ENCODE measurements around the gene SPSB3. TPM values are rescaled to one million over a fixed set of nuclear protein-coding genes. Genes with fewer than 3 reads are reported as not detected.

Gene SPSB3
- total and polyA plus RNA-seq, 2 experiments from 2014 or later = 27.1 to 34.7 TPM

DNA sequence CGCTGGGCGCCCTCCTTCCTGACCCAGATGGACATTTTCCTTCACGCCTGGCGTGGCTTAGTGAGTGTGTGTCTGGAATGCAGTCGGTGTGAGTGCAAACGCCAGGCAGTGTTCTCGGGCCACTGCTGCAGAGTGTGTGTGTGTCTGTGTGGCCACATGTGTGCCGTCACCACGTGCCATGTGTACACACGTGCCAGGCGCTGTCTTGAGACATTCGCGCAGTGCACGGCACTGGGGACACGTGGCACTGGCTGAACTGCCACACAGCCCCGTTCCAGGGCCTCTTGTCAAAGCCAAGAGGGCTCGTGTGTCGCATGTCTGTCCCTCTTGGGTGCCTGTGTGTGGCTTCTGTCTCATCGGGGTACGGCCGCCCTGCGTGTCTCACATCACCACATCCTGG lies 47.6 kb downstream of the SPSB3 start:
- DNase-seq (ENCODE audit: low spot score) = no peak
- Mint-ChIP-seq H3K4me1 (no peaks in the 10 kb centered on the region), H3K4me3 (no peak overlapping the region), H3K27ac (peak overlapping the region; percentile 40; the same call in 1 of the 2 replicates), H3K36me3 (ENCODE audit: low read depth) (peaks cover 19% of the 10 kb centered on the region), H3K9me3 (peaks cover 3% of the 10 kb centered on the region; the same call in 1 of the 3 replicates), H3K27me3 (ENCODE audit: insufficient read depth, low read depth, poor library complexity) (peaks cover 8% of the 10 kb centered on the region)
- Histone ChIP-seq H3K79me2 (replicated peaks; ENCODE audit: insufficient read depth) (no peaks in the 10 kb centered on the region), H3K27ac (ENCODE audit: low read depth) (no peak overlapping the region), H3F3A (replicated peaks; ENCODE audit: low read depth) (peaks cover 42% of the 10 kb centered on the region), H3K4me3 (no peak overlapping the region), H3K36me3 (ENCODE audit: insufficient read depth) (no peaks in the 10 kb centered on the region), H2AFZ (no peak overlapping the region), H4K20me1 (replicated peaks; ENCODE audit: insufficient read depth) (no peaks in the 10 kb centered on the region), H3K4me1 (ENCODE audit: insufficient read depth) (no peaks in the 10 kb centered on the region), H3K4me2 (no peak overlapping the region), H3K27me3 (ENCODE audit: insufficient read depth) (no peaks in the 10 kb centered on the region), H3K9me2 (ENCODE audit: insufficient read depth) (no peaks in the 10 kb centered on the region)
- ATAC-seq = no peak
- TF ChIP-seq ZNF331 (CRISPR knock-in tag; IDR thresholded peaks at IDR 0.05; ENCODE audit: low read depth) (no peak), NANOG (IDR thresholded peaks at IDR 0.05; ENCODE audit: borderline replicate concordance) (no peak), POLR2AphosphoS5 (IDR thresholded peaks at IDR 0.05; ENCODE audit: low read depth) (no peak), JUNB (IDR thresholded peaks at IDR 0.05; ENCODE audit: unreplicated experiment) (no peak), EZH2 (IDR thresholded peaks at IDR 0.05; ENCODE audit: low read depth, unreplicated experiment) (no peak)
- TF ChIP-seq, protein P1, sequence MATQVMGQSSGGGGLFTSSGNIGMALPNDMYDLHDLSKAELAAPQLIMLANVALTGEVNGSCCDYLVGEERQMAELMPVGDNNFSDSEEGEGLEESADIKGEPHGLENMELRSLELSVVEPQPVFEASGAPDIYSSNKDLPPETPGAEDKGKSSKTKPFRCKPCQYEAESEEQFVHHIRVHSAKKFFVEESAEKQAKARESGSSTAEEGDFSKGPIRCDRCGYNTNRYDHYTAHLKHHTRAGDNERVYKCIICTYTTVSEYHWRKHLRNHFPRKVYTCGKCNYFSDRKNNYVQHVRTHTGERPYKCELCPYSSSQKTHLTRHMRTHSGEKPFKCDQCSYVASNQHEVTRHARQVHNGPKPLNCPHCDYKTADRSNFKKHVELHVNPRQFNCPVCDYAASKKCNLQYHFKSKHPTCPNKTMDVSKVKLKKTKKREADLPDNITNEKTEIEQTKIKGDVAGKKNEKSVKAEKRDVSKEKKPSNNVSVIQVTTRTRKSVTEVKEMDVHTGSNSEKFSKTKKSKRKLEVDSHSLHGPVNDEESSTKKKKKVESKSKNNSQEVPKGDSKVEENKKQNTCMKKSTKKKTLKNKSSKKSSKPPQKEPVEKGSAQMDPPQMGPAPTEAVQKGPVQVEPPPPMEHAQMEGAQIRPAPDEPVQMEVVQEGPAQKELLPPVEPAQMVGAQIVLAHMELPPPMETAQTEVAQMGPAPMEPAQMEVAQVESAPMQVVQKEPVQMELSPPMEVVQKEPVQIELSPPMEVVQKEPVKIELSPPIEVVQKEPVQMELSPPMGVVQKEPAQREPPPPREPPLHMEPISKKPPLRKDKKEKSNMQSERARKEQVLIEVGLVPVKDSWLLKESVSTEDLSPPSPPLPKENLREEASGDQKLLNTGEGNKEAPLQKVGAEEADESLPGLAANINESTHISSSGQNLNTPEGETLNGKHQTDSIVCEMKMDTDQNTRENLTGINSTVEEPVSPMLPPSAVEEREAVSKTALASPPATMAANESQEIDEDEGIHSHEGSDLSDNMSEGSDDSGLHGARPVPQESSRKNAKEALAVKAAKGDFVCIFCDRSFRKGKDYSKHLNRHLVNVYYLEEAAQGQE (IDR thresholded peaks at IDR 0.05; ENCODE audit: unreplicated experiment) = no peak
- TF ChIP-seq, protein P2, sequence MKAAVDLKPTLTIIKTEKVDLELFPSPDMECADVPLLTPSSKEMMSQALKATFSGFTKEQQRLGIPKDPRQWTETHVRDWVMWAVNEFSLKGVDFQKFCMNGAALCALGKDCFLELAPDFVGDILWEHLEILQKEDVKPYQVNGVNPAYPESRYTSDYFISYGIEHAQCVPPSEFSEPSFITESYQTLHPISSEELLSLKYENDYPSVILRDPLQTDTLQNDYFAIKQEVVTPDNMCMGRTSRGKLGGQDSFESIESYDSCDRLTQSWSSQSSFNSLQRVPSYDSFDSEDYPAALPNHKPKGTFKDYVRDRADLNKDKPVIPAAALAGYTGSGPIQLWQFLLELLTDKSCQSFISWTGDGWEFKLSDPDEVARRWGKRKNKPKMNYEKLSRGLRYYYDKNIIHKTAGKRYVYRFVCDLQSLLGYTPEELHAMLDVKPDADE (IDR thresholded peaks at IDR 0.05) = no peak

DNA sequence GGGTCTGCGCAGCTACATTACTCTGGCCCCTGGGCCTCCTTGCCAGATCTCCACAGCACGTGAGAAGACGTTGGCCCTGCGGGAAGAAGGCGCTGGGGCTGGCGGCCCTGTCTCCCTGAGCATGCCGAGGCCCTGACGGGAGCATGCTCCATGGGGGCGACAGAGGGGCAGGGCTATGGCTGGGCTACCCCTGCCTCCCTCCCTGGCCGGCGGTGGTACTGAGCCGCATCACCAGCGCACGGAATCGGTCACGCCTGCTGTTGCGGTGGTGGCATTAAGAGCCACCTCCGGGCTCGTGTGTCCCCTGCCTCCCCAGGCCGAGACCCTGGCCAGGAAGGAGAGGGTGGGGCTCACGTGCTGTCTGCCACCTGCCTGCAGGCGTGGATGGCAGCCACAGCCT lies 48.2 kb downstream of the SPSB3 start:
- peaks cover 19% of the 10 kb centered on the region for H3K36me3 Mint-ChIP-seq (ENCODE audit: low read depth)
- no peaks in the 10 kb centered on the region for H3K36me3 ChIP-seq (ENCODE audit: insufficient read depth)
- peaks cover 35% of the 10 kb centered on the region for H3F3A ChIP-seq (replicated peaks; ENCODE audit: low read depth)
- H3K9me2 ChIP-seq (ENCODE audit: insufficient read depth) = no peaks in the 10 kb centered on the region
- H4K20me1 ChIP-seq (replicated peaks; ENCODE audit: insufficient read depth) = no peaks in the 10 kb centered on the region
- H3K4me2 ChIP-seq = no peak overlapping the region
- H3K27me3 Mint-ChIP-seq (ENCODE audit: insufficient read depth, low read depth, poor library complexity) = peaks cover 8% of the 10 kb centered on the region
- H3K4me1 ChIP-seq (ENCODE audit: insufficient read depth) = no peaks in the 10 kb centered on the region
- H3K4me1 Mint-ChIP-seq = no peaks in the 10 kb centered on the region
- H2AFZ ChIP-seq = no peak overlapping the region
- H3K79me2 ChIP-seq (replicated peaks; ENCODE audit: insufficient read depth) = no peaks in the 10 kb centered on the region
- H3K27ac Mint-ChIP-seq = no peak overlapping the region
- no peak overlapping the region for H3K4me3 ChIP-seq
- no peak overlapping the region for H3K4me3 Mint-ChIP-seq
- no peak overlapping the region for H3K27ac ChIP-seq (ENCODE audit: low read depth)
- no peaks in the 10 kb centered on the region for H3K27me3 ChIP-seq (ENCODE audit: insufficient read depth)
- DNase-seq (ENCODE audit: low spot score) (no peak), ATAC-seq (no peak)
- peaks cover 3% of the 10 kb centered on the region; the same call in 1 of the 3 replicates for H3K9me3 Mint-ChIP-seq
- TF ChIP-seq JUNB (IDR thresholded peaks at IDR 0.05; ENCODE audit: unreplicated experiment) = no peak
- TF ChIP-seq, protein P3, sequence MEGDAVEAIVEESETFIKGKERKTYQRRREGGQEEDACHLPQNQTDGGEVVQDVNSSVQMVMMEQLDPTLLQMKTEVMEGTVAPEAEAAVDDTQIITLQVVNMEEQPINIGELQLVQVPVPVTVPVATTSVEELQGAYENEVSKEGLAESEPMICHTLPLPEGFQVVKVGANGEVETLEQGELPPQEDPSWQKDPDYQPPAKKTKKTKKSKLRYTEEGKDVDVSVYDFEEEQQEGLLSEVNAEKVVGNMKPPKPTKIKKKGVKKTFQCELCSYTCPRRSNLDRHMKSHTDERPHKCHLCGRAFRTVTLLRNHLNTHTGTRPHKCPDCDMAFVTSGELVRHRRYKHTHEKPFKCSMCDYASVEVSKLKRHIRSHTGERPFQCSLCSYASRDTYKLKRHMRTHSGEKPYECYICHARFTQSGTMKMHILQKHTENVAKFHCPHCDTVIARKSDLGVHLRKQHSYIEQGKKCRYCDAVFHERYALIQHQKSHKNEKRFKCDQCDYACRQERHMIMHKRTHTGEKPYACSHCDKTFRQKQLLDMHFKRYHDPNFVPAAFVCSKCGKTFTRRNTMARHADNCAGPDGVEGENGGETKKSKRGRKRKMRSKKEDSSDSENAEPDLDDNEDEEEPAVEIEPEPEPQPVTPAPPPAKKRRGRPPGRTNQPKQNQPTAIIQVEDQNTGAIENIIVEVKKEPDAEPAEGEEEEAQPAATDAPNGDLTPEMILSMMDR (conservative IDR thresholded peaks at IDR 0.05; ENCODE audit: low read depth in 2 of 2) = no peak
- TF ChIP-seq, protein P4, sequence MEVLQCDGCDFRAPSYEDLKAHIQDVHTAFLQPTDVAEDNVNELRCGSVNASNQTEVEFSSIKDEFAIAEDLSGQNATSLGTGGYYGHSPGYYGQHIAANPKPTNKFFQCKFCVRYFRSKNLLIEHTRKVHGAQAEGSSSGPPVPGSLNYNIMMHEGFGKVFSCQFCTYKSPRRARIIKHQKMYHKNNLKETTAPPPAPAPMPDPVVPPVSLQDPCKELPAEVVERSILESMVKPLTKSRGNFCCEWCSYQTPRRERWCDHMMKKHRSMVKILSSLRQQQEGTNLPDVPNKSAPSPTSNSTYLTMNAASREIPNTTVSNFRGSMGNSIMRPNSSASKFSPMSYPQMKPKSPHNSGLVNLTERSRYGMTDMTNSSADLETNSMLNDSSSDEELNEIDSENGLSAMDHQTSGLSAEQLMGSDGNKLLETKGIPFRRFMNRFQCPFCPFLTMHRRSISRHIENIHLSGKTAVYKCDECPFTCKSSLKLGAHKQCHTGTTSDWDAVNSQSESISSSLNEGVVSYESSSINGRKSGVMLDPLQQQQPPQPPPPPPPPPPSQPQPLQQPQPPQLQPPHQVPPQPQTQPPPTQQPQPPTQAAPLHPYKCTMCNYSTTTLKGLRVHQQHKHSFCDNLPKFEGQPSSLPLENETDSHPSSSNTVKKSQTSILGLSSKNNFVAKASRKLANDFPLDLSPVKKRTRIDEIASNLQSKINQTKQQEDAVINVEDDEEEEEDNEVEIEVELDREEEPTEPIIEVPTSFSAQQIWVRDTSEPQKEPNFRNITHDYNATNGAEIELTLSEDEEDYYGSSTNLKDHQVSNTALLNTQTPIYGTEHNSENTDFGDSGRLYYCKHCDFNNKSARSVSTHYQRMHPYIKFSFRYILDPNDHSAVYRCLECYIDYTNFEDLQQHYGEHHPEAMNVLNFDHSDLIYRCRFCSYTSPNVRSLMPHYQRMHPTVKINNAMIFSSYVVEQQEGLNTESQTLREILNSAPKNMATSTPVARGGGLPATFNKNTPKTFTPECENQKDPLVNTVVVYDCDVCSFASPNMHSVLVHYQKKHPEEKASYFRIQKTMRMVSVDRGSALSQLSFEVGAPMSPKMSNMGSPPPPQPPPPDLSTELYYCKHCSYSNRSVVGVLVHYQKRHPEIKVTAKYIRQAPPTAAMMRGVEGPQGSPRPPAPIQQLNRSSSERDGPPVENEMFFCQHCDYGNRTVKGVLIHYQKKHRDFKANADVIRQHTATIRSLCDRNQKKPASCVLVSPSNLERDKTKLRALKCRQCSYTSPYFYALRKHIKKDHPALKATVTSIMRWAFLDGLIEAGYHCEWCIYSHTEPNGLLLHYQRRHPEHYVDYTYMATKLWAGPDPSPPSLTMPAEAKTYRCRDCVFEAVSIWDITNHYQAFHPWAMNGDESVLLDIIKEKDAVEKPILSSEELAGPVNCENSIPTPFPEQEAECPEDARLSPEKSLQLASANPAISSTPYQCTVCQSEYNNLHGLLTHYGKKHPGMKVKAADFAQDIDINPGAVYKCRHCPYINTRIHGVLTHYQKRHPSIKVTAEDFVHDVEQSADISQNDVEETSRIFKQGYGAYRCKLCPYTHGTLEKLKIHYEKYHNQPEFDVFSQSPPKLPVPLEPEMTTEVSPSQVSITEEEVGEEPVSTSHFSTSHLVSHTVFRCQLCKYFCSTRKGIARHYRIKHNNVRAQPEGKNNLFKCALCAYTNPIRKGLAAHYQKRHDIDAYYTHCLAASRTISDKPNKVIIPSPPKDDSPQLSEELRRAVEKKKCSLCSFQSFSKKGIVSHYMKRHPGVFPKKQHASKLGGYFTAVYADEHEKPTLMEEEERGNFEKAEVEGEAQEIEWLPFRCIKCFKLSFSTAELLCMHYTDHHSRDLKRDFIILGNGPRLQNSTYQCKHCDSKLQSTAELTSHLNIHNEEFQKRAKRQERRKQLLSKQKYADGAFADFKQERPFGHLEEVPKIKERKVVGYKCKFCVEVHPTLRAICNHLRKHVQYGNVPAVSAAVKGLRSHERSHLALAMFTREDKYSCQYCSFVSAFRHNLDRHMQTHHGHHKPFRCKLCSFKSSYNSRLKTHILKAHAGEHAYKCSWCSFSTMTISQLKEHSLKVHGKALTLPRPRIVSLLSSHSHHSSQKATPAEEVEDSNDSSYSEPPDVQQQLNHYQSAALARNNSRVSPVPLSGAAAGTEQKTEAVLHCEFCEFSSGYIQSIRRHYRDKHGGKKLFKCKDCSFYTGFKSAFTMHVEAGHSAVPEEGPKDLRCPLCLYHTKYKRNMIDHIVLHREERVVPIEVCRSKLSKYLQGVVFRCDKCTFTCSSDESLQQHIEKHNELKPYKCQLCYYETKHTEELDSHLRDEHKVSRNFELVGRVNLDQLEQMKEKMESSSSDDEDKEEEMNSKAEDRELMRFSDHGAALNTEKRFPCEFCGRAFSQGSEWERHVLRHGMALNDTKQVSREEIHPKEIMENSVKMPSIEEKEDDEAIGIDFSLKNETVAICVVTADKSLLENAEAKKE (CRISPR knock-in tag; IDR thresholded peaks at IDR 0.05) = no peak

All from GM23338 (cell line).